B cell (primary cell): Measurements from ENCODE around the gene LAMC3. TPM values are rescaled to one million over a fixed set of nuclear protein-coding genes. Genes with fewer than 3 reads are reported as not detected.

Experiments
- ATAC-seq: fragments of 200-7000 bp; cut with Tn5 transposase; one replicate; pipeline ENCODE4 v1.10.0; 2021; ENCODE audit warnings: low read depth, mild to moderate bottlenecking, moderate number of reproducible peaks, moderate library complexity
- CTCF ChIA-PET: fragments of 350-600 bp; sonication (Branson Sonifier 250); formaldehyde crosslinking; loops from one replicate; lab custom pipeline; 2021; ENCODE audit warnings: antibody characterized with exemption, inconsistent platforms; lab: Charles Lee
- POLR2A ChIA-PET: fragments of 350-600 bp; sonication (Branson Sonifier 250); formaldehyde crosslinking; loops from one replicate; lab custom pipeline; 2021; ENCODE audit warnings: antibody characterized with exemption; lab: Charles Lee
- DNase-seq: peaks from one replicate; pipeline ENCODE4 v3.0.0; 2013
- H2AFZ ChIP-seq: 2 replicates; pipeline ENCODE4 v1.6.1; 2012; ENCODE audit warnings: mild to moderate bottlenecking, low read depth, low read length; ENCODE audit not compliant: insufficient read depth, poor library complexity, severe bottlenecking
- H3K27ac ChIP-seq, 2 donors: 1 replicate in 1 of 2; 2 replicates in 1 of 2; pipeline ENCODE4 v1.5.1; 2012 to 2013; ENCODE audit warnings: low read length in 2 of 2, mild to moderate bottlenecking in 2 of 2, moderate library complexity in 1 of 2
- H3K27me3 ChIP-seq, 4 experiments: fragments of 200-600 bp in 1 of 4; sonication (generic) in 1 of 4; replicated peaks in 1 of 4; 1 replicate in 2 of 4; 2 replicates in 2 of 4; pipeline versions ENCODE4 v1.6.1 to v1.7.0; 2013 to 2016; ENCODE audit warnings: low read length in 3 of 4, mild to moderate bottlenecking in 2 of 4, mixed read lengths in 1 of 4, moderate library complexity in 1 of 4; ENCODE audit not compliant: insufficient read depth in 4 of 4, control insufficient read depth in 3 of 4; ENCODE audit errors: control extremely low read depth in 1 of 4
- H3K36me3 ChIP-seq, 2 experiments: replicated peaks in 1 of 2; 1 replicate in 1 of 2; 2 replicates in 1 of 2; pipeline versions ENCODE4 v1.6.1 to v1.7.1; 2013; ENCODE audit warnings: low read length in 1 of 2; ENCODE audit not compliant: insufficient read depth in 2 of 2, control insufficient read depth in 1 of 2; ENCODE audit errors: control extremely low read depth in 1 of 2, extremely low read depth in 1 of 2
- H3K4me1 ChIP-seq, 2 donors: fragments of 200-600 bp in 1 of 2; sonication (generic) in 1 of 2; 1 replicate in 1 of 2; 2 replicates in 1 of 2; pipeline versions ENCODE4 v1.5.1 to v1.6.1; 2013 to 2017; ENCODE audit warnings: low read length in 2 of 2; ENCODE audit not compliant: control insufficient read depth in 2 of 2, insufficient read depth in 2 of 2
- H3K4me2 ChIP-seq: replicated peaks from 2 replicates; pipeline ENCODE3; 2012; ENCODE audit warnings: mild to moderate bottlenecking, low read depth, low read length; ENCODE audit not compliant: poor library complexity, severe bottlenecking
- H3K4me3 ChIP-seq, 5 experiments: fragments of 200-600 bp in 1 of 5; sonication (generic) in 1 of 5; 1 replicate in 3 of 5; 2 replicates in 2 of 5; pipeline versions ENCODE4 v1.5.1 to v1.7.0; 2011 to 2016; ENCODE audit warnings: low read length in 4 of 5, mild to moderate bottlenecking in 4 of 5, low read depth in 2 of 5, control low read depth in 1 of 5, moderate library complexity in 1 of 5; ENCODE audit not compliant: insufficient read depth in 1 of 5; ENCODE audit errors: control extremely low read depth in 1 of 5, extremely low read depth in 1 of 5
- H3K79me2 ChIP-seq: fragments of 200-600 bp; sonication (generic); one replicate; pipeline ENCODE4 v1.6.0; 2016; ENCODE audit warnings: low read length; ENCODE audit not compliant: control insufficient read depth, insufficient read depth
- H3K9ac ChIP-seq: fragments of 200-600 bp; sonication (generic); 2 replicates; pipeline ENCODE4 v1.6.1; 2017; ENCODE audit warnings: mild to moderate bottlenecking, low read length, moderate library complexity
- H3K9me3 ChIP-seq, 3 donors: one replicate each; pipeline versions ENCODE4 v1.6.1 to v1.7.1; 2013; ENCODE audit warnings: low read length in 2 of 3; ENCODE audit not compliant: control insufficient read depth in 2 of 3, insufficient read depth in 1 of 3; ENCODE audit errors: control extremely low read depth in 1 of 3
- H4K20me1 ChIP-seq: 2 replicates; pipeline ENCODE4 v1.6.0; 2012; ENCODE audit warnings: mild to moderate bottlenecking, low read length; ENCODE audit not compliant: insufficient read depth, control insufficient read depth, poor library complexity, severe bottlenecking
- H3K27ac Mint-ChIP-seq: one replicate; pipeline ENCODE4 v1.8.0; 2021; ENCODE audit warnings: mixed read lengths
- H3K27me3 Mint-ChIP-seq: one replicate; pipeline ENCODE4 v1.8.0; 2021; ENCODE audit warnings: mixed read lengths
- H3K4me1 Mint-ChIP-seq: one replicate; pipeline ENCODE4 v1.8.0; 2021; ENCODE audit warnings: mixed read lengths
- H3K4me3 Mint-ChIP-seq: one replicate; pipeline ENCODE4 v1.8.0; 2021; ENCODE audit warnings: mixed read lengths
- H3K9me3 Mint-ChIP-seq: one replicate; pipeline ENCODE4 v1.8.0; 2022; ENCODE audit warnings: mixed read lengths; ENCODE audit not compliant: insufficient read depth
- CTCF ChIP-seq: fragments of 200-600 bp; IDR thresholded peaks from one replicate; pipeline ENCODE4 v1.8.0; 2022; ENCODE audit warnings: antibody characterized with exemption, mild to moderate bottlenecking
- EZH2 ChIP-seq: IDR thresholded peaks from 2 replicates; pipeline ENCODE4 v1.6.1; 2012; ENCODE audit warnings: borderline replicate concordance, low read depth, mild to moderate bottlenecking, moderate library complexity, low read length; ENCODE audit not compliant: insufficient read depth, poor library complexity, severe bottlenecking
- WGBS: methylation state at CpG from one replicate; pipeline ENCODE4 v1.1.5; 2013; ENCODE audit warnings: missing lambda C conversion rate; ENCODE audit not compliant: insufficient coverage; 5-methylcytosine and 5-hydroxymethylcytosine counted together
- intact Hi-C: fragments of 100-400 bp; cut with micrococcal nuclease; formaldehyde crosslinking; loops from one replicate; pipeline ENCODE4 v1.10.0; 2022
- polyA plus RNA-seq: library from polyadenylated mRNA; depleted of rRNA; stranded (reverse); fragments of >200 nt; gene quantifications from 2 replicates; pipeline ENCODE4 v1.2.3, GENCODE V29; 2012
- total RNA-seq, 2 donors: library from RNA; stranded (reverse); fragments of 120-200 nt in 1 of 2; gene quantifications; 1 replicate in 1 of 2; 2 replicates in 1 of 2; pipeline versions ENCODE4 v1.2.3 to v1.2.4, GENCODE V29; 2013 to 2022

LAMC3 gene
- total and polyA plus RNA-seq, 2 donors (not counting 1 experiment from before 2014, with no cell fraction given): 0.25 to 0.45 TPM

- H3K27ac ChIP-seq: no peak overlapping the region
- no peak overlapping the region for H3K4me2 ChIP-seq
- H3K79me2 ChIP-seq: no peaks in the 10 kb centered on the region
- no peak overlapping the region for H3K4me3 Mint-ChIP-seq
- no peak overlapping the region for H3K4me3 ChIP-seq
- no peak for ATAC-seq
- 88% methylated on average over 18 of the region's 19 CpGs for WGBS
- TF ChIP-seq EZH2 (no peak), CTCF (no peak)
- no peaks in the 10 kb centered on the region for H3K9me3 Mint-ChIP-seq
- H4K20me1 ChIP-seq: no peaks in the 10 kb centered on the region
- no peaks in the 10 kb centered on the region for H3K36me3 ChIP-seq
- CTCF ChIA-PET: no interaction called here
- H3K4me1 ChIP-seq: peaks cover 5 to 7% of the 10 kb centered on the region in 2 donors
- H3K4me1 Mint-ChIP-seq: peaks cover 5% of the 10 kb centered on the region
- H3K27ac Mint-ChIP-seq: no peak overlapping the region
- intact Hi-C loops: no loop called here
- POLR2A ChIA-PET: no interaction called here
- H3K9ac ChIP-seq: no peak overlapping the region
- peaks cover 21% of the 10 kb centered on the region for H3K27me3 Mint-ChIP-seq
- no peak overlapping the region for H2AFZ ChIP-seq
- peaks cover 0 to 22% (median 11%) of the 10 kb centered on the region in 4 experiments for H3K27me3 ChIP-seq
- no peaks in the 10 kb centered on the region for H3K9me3 ChIP-seq
- DNase-seq: no peak
These were observed 82.5 kb downstream of the LAMC3 start for GRCh38 chr9:131091352-131091992.

- Histone ChIP-seq H3K9ac (no peak overlapping the region), H3K4me3 (no peak overlapping the region), H3K4me1 (peaks cover 5 to 11% of the 10 kb centered on the region in 2 donors), H3K9me3 (no peaks in the 10 kb centered on the region), H3K27me3 (peaks cover 0 to 27% (median 13%) of the 10 kb centered on the region in 4 experiments), H4K20me1 (no peaks in the 10 kb centered on the region), H3K27ac (no peak overlapping the region), H3K4me2 (no peak overlapping the region), H3K79me2 (no peaks in the 10 kb centered on the region), H2AFZ (no peak overlapping the region), H3K36me3 (no peaks in the 10 kb centered on the region)
- ATAC-seq (no peak), DNase-seq (no peak)
- ChIA-PET CTCF (no interaction called here), POLR2A (no interaction called here)
- 84% methylated on average over 6 of the region's 6 CpGs for WGBS
- Mint-ChIP-seq H3K27ac (no peak overlapping the region), H3K9me3 (no peaks in the 10 kb centered on the region), H3K27me3 (peaks cover 21% of the 10 kb centered on the region), H3K4me3 (no peak overlapping the region), H3K4me1 (peaks cover 8% of the 10 kb centered on the region)
- intact Hi-C loops: no loop called here
- TF ChIP-seq CTCF: no peak
- no peak for TF ChIP-seq EZH2
These were observed 83.1 kb downstream of the LAMC3 start for GRCh38 chr9:131092030-131092429.
